Large intestine (tissue), 3 donors: Measurements from ENCODE around the gene WDR72. TPM values are rescaled to one million over a fixed set of nuclear protein-coding genes. Genes with fewer than 3 reads are reported as not detected.
"Not testable (repeated sequence)": the region's sequence is repeated elsewhere in the genome, so short reads cannot be mapped to it uniquely, and the experiment has no call there.

Experiments used
- DNase-seq, 2 donors: peaks; one replicate each; pipeline versions ENCODE4 v3.0.0 to v3.0.0-alpha.2; 2013
- H3K27ac ChIP-seq: one replicate; pipeline ENCODE4 v1.5.1; 2013; ENCODE audit warnings: low read length
- H3K27me3 ChIP-seq: 2 replicates; pipeline ENCODE4 v1.6.1; 2013; ENCODE audit warnings: low read length; ENCODE audit not compliant: control insufficient read depth, insufficient read depth
- H3K36me3 ChIP-seq: 2 replicates; pipeline ENCODE4 v1.6.1; 2013; ENCODE audit warnings: low read length; ENCODE audit not compliant: control insufficient read depth, insufficient read depth
- H3K4me1 ChIP-seq: one replicate; pipeline ENCODE4 v1.6.1; 2013; ENCODE audit warnings: low read length; ENCODE audit not compliant: control insufficient read depth, insufficient read depth
- H3K4me3 ChIP-seq: one replicate; pipeline ENCODE4 v1.5.1; 2013; ENCODE audit warnings: low read length
- H3K9me3 ChIP-seq: one replicate; pipeline ENCODE4 v1.6.1; 2013; ENCODE audit warnings: mild to moderate bottlenecking, low read depth, low read length, moderate library complexity; ENCODE audit not compliant: control insufficient read depth
- WGBS: methylation state at CpG from one replicate; pipeline ENCODE4 v1.1.5; 2013; ENCODE audit warnings: low lambda C conversion rate; ENCODE audit not compliant: insufficient coverage; 5-methylcytosine and 5-hydroxymethylcytosine counted together
- polyA plus RNA-seq: library from polyadenylated mRNA; unstranded; fragments of 120-200 nt; gene quantifications from one replicate; pipeline ENCODE4 v1.2.1, GENCODE V29; 2013

The WDR72 gene
- polyA plus RNA-seq, 1 donor: 0.75 TPM

- no peak for DNase-seq
Measured at GRCh38 chr15:53710906-53711305, 48.6 kb downstream of the WDR72 start.

GRCh38 chr15:53709821-53710220, 49.6 kb downstream of the WDR72 start:
- Histone ChIP-seq H3K9me3 (no peaks in the 10 kb centered on the region), H3K27me3 (peaks cover 5% of the 10 kb centered on the region), H3K4me3 (no peak overlapping the region), H3K4me1 (no peaks in the 10 kb centered on the region), H3K27ac (no peak overlapping the region), H3K36me3 (no peaks in the 10 kb centered on the region)
- no peak for DNase-seq
- 100% methylated on average over 1 of the region's 2 CpGs for WGBS

More at GRCh38 chr15:53710906-53711305, 48.6 kb downstream of the WDR72 start:
- Histone ChIP-seq H3K27ac (no peak overlapping the region), H3K4me1 (no peaks in the 10 kb centered on the region), H3K36me3 (no peaks in the 10 kb centered on the region), H3K9me3 (no peaks in the 10 kb centered on the region), H3K27me3 (peaks cover 5% of the 10 kb centered on the region), H3K4me3 (no peak overlapping the region)
- WGBS: 38% methylated on average over 4 of the region's 4 CpGs

- no peaks in the 10 kb centered on the region for H3K4me1 ChIP-seq
- WGBS: 0% methylated on average over 1 of the region's 7 CpGs
Measured at GRCh38 chr15:53695365-53695764, 64.1 kb downstream of the WDR72 start.

GRCh38 chr15:53694476-53694874, 65.0 kb downstream of the WDR72 start:
- no peak overlapping the region for H3K27ac ChIP-seq
- peaks cover 3% of the 10 kb centered on the region for H3K27me3 ChIP-seq
- no peak overlapping the region for H3K4me3 ChIP-seq
- no peaks in the 10 kb centered on the region for H3K4me1 ChIP-seq
- DNase-seq: no peak
- no peaks in the 10 kb centered on the region for H3K9me3 ChIP-seq
- no peaks in the 10 kb centered on the region for H3K36me3 ChIP-seq
- no CpG with 5 or more reads among the region's 1 CpG for WGBS

More at GRCh38 chr15:53695365-53695764, 64.1 kb downstream of the WDR72 start:
- Histone ChIP-seq H3K27me3 (peaks cover 3% of the 10 kb centered on the region), H3K36me3 (no peaks in the 10 kb centered on the region), H3K9me3 (no peaks in the 10 kb centered on the region), H3K4me3 (no peak overlapping the region), H3K27ac (no peak overlapping the region)
- no peak for DNase-seq

GRCh38 chr15:53693729-53694475, 65.6 kb downstream of the WDR72 start:
- H3K4me3 ChIP-seq: no peak overlapping the region
- H3K9me3 ChIP-seq: no peaks in the 10 kb centered on the region
- H3K36me3 ChIP-seq: no peaks in the 10 kb centered on the region
- DNase-seq: no peak
- no peak overlapping the region for H3K27ac ChIP-seq
- 83% methylated on average over 1 of the region's 7 CpGs for WGBS
- peaks cover 3% of the 10 kb centered on the region for H3K27me3 ChIP-seq
- H3K4me1 ChIP-seq: no peaks in the 10 kb centered on the region

GRCh38 chr15:53684162-53684561, 75.3 kb downstream of the WDR72 start:
- H3K27ac ChIP-seq, H3K27me3 ChIP-seq, H3K4me1 ChIP-seq, DNase-seq, H3K36me3 ChIP-seq, H3K4me3 ChIP-seq, H3K9me3 ChIP-seq: not testable (repeated sequence)
- WGBS: no CpG with 5 or more reads among the region's 23 CpGs

GRCh38 chr15:53681056-53681455, 78.4 kb downstream of the WDR72 start:
- Histone ChIP-seq H3K27ac (no peak overlapping the region), H3K27me3 (no peaks in the 10 kb centered on the region), H3K4me3 (no peak overlapping the region), H3K4me1 (no peaks in the 10 kb centered on the region), H3K36me3 (no peaks in the 10 kb centered on the region), H3K9me3 (no peaks in the 10 kb centered on the region)
- 67% methylated on average over 2 of the region's 5 CpGs for WGBS
- no peak for DNase-seq

- H3K9me3 ChIP-seq: no peaks in the 10 kb centered on the region
- H3K27me3 ChIP-seq: no peaks in the 10 kb centered on the region
- no peak overlapping the region for H3K27ac ChIP-seq
- no peaks in the 10 kb centered on the region for H3K36me3 ChIP-seq
- H3K4me1 ChIP-seq: no peaks in the 10 kb centered on the region
- no peak overlapping the region for H3K4me3 ChIP-seq
- DNase-seq: no peak
Measured at GRCh38 chr15:53675832-53676231, 83.6 kb downstream of the WDR72 start.

GRCh38 chr15:53671545-53671944, 87.9 kb downstream of the WDR72 start:
- 47% methylated on average over 2 of the region's 4 CpGs for WGBS
- Histone ChIP-seq H3K27ac (no peak overlapping the region), H3K9me3 (no peaks in the 10 kb centered on the region)

GRCh38 chr15:53670701-53671100, 88.8 kb downstream of the WDR72 start:
- WGBS: 100% methylated on average over 1 of the region's 3 CpGs

More at GRCh38 chr15:53671545-53671944, 87.9 kb downstream of the WDR72 start:
- DNase-seq: no peak
- no peaks in the 10 kb centered on the region for H3K27me3 ChIP-seq
- H3K36me3 ChIP-seq: no peaks in the 10 kb centered on the region
- H3K4me1 ChIP-seq: no peaks in the 10 kb centered on the region
- no peak overlapping the region for H3K4me3 ChIP-seq

GRCh38 chr15:53665930-53666329, 93.5 kb downstream of the WDR72 start:
- no peak for DNase-seq

More at GRCh38 chr15:53670701-53671100, 88.8 kb downstream of the WDR72 start:
- Histone ChIP-seq H3K4me1 (no peaks in the 10 kb centered on the region), H3K4me3 (no peak overlapping the region), H3K27me3 (no peaks in the 10 kb centered on the region), H3K27ac (no peak overlapping the region), H3K9me3 (no peaks in the 10 kb centered on the region), H3K36me3 (no peaks in the 10 kb centered on the region)
- DNase-seq: no peak

More at GRCh38 chr15:53665930-53666329, 93.5 kb downstream of the WDR72 start:
- Histone ChIP-seq H3K4me1 (no peaks in the 10 kb centered on the region), H3K27me3 (no peaks in the 10 kb centered on the region), H3K36me3 (no peaks in the 10 kb centered on the region), H3K4me3 (no peak overlapping the region), H3K9me3 (no peaks in the 10 kb centered on the region), H3K27ac (no peak overlapping the region)
- 100% methylated on average over 1 of the region's 4 CpGs for WGBS
